HG03442 (cell line): ENCODE data around the gene CHRNA9.
"Not testable (repeated sequence)": the region's sequence is repeated elsewhere in the genome, so short reads cannot be mapped to it uniquely, and the experiment has no call there.

ENCODE experiments used
- ATAC-seq: cut with Tn5 transposase; IDR thresholded peaks from one replicate; pipeline ENCODE4 v1.9.1; 2021; ENCODE audit warnings: mild to moderate bottlenecking, moderate library complexity; ENCODE audit not compliant: unreplicated experiment

The CHRNA9 gene, protein sequence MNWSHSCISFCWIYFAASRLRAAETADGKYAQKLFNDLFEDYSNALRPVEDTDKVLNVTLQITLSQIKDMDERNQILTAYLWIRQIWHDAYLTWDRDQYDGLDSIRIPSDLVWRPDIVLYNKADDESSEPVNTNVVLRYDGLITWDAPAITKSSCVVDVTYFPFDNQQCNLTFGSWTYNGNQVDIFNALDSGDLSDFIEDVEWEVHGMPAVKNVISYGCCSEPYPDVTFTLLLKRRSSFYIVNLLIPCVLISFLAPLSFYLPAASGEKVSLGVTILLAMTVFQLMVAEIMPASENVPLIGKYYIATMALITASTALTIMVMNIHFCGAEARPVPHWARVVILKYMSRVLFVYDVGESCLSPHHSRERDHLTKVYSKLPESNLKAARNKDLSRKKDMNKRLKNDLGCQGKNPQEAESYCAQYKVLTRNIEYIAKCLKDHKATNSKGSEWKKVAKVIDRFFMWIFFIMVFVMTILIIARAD

DNA sequence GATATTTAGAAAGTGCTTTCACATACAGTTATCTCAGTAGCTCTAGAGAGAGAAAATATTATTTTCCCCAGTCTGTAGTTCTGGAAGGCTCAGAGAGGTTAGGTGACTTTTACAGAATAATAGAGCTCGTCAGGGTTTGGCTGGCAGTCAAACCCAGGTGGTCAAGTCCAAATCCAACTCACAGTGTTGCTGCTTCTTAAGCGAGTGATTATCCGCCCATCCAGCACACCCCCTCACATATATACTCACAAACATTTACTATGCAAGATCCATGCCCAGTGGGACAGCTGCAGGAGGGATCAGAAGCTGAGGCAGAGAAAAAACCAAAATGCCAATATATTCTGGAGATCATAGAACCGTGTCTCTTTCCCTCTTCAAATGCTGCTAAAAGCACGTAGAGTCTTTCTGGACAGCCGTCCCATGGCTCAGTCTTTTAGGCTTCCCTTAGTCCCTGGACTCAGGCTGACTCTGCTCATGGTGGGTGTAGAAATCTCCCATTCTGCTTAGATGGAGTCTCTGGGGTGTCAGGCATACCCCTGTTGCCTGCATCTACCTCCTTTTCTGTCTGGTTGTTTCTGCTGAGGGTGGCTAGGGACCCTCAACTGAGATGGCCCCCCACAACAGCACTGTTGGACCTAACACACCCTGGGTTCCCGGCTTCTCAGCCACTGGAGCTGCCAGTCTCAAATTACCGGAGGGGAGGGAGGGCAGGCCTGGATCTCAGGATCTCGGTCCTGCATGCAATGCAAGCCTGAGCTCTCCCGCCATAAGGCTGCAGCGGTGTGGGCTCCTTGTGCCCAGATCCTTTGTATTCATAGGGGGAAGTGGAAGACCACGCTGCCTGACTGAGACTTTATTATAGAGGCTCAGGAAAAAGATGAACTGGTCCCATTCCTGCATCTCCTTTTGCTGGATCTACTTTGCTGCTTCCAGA lies at the start of gene CHRNA9:
Gene CHRNA9 (plus strand): TSS at position 743 of the 934 bp plus-strand sequence. CDS start 135 bp downstream, at position 878.
- ATAC-seq, result no peak

DNA sequence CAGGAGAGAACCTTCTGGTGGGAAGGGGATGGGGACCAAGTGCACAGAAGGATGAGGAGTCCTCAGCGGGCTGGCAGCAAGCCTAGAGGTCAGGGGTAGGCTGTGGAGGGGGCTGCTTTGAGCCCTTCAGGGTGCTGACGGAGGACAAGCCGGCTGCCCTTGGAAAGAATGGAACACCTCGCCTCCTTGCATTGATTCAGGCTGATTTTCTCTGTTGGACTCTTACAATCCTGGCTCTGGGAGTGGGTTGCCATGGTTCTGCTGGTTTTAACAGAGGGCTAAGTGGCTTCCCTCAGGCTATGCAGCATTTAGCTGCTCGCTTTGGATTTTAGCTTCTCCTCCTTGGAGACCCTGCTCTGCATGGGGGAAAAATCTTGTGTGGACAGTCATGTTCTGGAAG lies 49.4 kb upstream of the CHRNA9 start:
- no peak for ATAC-seq

DNA sequence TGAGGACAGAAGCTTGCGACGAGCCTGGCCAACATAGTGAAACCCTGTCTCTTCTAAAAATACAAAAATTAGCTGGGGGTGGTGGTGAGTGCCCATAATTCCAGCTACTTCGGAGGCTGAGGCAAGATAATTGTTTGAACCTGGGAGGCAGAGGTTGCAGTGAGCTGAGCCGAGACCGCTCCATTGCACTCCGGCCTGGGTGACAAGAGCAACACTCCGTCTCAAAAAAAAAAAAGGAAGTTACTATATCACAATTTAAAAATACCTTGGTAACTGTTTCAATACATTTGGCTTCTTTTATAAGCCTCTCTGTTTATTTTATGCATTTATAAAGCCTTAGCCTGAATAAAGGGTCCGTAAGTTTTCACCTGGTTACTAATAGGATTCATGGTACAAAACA lies 46.6 kb upstream of the CHRNA9 start:
- no peak for ATAC-seq

DNA sequence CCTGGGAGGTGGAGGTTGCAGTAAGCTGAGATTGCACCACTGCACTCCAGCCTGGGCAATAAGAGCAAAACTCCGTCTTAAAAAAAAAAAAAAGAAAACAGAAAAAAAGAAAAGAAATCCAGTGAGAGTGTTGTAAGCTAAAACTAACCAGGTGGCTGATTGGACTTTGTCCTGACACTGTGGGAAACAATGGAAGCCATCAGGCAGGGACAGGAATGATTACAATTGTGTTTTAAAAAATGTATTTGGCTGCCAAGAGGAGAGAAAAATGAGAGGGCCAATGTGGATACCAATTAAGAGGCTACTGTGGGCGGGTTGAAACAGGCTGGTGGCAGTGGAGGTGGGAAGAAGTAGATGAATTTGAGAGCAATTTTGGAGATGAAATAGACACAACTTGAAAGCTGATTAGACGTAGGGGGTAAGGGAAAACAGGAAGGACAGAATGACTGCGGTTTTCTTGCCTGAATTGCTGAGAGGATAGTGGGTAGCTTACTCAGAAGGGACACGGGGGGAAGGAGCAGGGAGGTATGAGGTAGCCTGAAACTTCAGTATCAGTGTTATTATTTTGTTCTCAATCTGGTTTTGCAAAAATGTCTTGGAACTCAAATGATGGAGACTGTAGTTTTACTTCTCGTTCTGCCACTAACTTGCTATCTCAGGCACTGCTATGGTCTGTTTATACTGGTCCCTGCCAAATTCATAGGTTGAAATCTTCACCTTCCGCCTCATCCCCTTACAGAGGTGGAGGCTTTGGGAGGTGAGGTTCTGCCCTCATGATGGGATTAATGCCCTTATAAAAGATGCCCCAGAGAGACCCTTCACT lies 45.6 kb upstream of the CHRNA9 start:
- peak; percentile 74 for ATAC-seq

DNA sequence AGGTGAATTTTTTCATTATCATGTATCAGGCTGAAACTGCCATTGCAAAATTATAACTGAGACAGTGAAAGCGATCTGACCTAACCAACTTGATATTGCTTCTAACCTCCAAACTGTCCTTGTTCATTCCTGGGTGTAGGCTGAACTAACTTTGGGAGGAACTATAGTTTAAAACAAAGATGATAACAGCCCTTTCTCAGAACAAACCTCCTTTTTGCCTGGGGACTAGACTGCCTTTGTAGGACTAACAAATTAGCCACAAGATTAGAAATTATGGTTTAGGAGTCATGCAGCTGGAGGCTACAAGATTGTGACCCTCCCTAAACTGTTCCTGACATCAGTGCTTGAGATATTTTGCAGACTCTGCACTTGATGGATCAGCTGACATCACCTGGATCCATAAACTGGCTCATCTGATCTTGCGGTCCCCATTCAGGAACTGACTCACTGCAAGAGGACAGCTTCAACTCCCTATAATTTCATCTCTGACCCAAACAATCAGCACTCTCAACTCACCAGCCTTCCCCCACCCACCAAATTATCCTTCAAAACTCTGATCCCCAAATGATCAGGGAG lies 44.4 kb upstream of the CHRNA9 start:
- not testable (repeated sequence) for ATAC-seq

DNA sequence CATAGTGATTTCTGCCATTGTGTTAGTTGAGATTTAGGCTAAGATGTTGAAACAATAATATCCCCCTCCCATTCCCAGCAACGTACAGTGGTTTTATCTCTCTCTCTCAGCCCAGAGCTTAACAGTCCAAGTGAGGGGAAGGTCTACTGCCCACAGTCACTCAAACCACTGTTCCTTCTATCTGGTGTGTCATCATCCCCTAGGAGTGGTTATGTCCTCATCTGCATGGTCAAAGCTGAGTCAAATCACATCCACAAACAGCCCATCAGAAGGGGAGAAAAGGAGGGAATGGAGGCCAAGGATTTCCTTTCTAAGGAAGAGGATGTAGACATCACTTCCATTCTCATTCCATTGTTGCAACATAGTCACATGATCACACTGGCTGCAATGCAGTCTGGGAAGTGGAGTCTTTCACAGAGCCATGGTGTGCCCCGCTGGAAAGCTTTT lies 42.8 kb upstream of the CHRNA9 start:
- no peak for ATAC-seq

DNA sequence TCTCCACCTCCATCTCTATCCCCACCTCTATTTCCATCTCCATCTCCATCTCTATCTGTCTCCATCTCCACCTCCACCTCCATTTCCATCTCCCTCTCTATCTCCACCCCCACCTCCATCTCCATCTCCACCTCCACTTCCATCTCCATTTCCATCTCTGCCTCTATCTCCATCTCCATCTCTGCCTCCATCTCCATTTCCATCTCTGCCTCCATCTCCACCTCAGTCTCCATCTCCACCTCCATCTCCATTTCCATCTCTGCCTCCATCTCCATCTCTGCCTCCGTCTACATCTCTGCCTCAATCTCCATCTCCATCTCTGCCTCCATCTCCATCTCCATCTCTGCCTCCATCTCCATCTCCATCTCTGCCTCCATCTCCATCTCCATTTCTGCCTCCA lies 40.8 kb upstream of the CHRNA9 start:
- no peak for ATAC-seq

DNA sequence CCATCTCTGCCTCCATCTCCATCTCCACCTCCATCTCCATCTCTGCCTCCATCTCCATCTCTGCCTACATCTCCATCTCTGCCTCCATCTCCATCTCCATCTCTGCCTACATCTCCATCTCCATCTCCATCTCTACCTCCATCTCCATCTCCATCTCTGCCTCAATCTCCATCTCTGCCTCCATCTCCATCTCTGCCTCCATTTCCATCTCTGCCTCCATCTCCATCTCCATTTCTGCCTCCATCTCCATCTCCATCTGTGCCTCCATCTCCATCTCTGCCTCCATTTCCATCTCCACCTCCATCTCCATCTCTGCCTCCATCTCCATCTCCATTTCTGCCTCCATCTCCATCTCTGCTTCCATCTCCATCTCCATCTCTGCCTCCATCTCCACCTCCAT lies 40.1 kb upstream of the CHRNA9 start:
- ATAC-seq, result not testable (repeated sequence)

DNA sequence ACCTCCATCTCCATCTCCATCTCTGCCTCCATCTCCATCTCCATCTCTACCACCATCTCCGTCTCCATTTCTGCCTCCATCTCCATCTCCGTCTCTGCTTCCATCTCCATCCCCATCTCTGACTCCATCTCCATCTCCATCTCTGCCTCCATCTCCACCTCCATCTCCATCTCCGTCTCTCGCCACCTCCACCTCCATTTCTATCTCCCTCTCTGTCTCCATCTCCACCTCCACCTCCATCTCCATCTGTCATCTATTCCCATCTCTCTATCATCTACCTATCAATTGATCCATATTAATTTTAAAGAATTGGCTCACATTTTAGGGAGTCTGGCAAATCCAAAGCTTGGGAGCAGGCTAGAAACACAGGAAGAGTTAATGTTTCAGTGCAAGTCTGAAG lies 39.6 kb upstream of the CHRNA9 start:
- ATAC-seq, result no peak

DNA sequence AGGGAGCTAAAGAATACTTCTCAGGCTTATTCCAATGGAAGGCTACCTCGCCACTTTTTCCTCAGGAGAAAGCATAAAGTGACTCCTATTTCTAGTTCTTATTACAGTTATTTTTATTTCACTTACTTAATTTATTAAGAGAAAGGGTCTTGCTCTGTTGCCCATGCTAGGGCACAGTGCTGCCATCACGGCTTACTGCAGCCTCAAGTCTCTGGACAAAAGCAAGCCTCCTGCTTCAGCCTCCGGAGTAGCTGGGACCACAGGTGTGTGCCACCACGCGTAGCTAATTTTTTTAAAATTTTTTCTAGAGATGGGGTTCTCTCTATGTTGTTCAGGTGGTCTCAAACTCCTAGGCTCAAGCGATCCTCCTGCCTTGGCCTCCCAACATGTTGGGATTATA lies 36.0 kb upstream of the CHRNA9 start:
- ATAC-seq, result no peak

DNA sequence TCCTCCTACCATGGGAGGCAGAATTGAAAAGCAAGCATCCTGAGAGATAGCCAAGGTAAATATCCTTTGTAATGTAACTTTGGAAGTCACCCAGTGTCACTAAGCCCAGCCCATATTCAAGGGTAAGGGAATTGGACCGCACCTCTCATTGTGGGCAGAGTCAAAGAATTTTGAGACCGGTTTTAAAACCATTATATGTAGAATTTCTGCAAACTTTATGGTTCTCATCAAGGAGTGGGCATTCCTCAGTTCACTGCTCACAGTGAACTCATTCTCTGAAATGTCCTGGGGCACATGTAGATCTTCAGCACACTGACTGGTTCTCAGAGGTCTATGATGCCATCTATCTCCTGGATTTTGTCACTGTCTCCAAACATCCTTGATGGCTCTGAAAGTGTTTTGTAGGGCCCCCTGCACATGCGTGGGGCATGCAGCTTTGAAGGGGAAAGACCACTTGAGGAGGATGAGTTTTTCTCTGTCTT lies 35.3 kb upstream of the CHRNA9 start:
- ATAC-seq, result no peak

DNA sequence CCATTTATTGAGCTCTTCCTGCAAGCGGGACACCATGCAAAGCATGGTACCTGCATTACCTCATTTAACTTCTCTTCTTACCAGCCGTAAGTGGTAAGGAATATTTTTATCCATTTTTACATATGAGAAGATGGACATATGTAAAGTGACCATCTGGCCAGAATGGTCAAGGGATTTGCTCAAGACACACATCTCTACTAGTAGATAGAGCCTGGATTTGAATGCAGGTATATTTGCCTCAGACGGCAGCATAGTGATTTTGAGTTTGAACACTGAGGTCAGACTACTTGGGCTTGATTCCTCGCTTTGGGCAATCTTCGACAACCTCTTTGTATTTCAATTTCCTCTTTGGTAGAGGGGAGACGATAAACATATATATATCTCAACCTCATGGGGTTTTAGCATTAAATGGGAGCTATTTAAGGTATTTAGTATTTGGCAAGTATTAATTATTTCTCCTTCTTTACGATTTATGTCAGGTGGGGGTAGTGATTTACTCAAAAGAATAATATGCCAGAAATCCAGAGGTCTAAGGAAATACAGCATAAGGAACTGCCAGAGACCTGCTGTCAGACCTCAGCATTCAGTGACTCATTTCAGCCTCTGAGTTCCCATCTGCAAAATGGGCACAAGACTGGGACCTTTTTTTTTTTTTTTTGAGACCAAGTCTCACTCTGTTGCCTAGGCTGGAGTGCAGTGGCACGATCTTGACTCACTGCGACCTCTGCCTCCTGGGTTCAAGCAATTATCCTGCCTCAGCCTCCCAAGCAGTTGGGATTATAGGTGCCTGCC lies 34.6 kb upstream of the CHRNA9 start:
- ATAC-seq, result no peak

DNA sequence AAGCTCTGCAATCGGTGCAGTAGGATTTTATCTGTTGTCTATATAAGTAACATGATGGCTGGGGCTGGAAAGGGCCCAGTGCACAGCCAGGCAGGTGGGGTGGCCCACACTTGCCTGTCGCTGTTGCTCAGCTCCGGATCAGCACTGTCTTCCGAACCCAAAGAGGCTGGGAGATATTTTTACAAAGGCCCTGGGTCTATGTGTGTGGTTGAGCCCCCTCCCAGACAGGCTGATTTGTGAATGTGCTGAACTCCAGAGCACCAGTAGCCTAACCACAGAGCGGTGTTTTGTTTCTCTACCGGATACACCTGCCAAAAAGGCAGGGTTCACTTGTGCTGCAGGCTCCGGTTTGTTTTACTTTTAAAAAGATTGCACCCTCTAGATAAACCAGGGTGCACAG lies 33.5 kb upstream of the CHRNA9 start:
- peak; percentile 60 for ATAC-seq

DNA sequence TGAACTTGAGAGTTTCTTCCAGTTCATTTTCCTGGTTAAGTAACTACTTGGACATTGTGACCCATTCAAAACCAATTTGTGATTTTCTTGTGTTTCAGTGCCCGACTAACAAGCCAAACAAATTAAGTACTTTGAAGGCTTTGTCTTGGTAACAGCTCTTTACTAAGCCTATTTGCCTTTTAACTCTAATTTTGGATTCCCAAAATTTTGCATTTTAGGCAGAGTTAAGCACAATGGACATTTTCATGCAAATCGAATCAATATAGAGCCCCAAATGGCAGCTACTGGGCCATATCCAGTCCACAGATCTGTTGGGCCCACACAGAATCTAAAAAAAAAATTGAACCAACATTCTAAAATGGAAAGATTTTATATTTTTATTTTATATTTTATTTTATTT lies 31.4 kb upstream of the CHRNA9 start:
- no peak for ATAC-seq

DNA sequence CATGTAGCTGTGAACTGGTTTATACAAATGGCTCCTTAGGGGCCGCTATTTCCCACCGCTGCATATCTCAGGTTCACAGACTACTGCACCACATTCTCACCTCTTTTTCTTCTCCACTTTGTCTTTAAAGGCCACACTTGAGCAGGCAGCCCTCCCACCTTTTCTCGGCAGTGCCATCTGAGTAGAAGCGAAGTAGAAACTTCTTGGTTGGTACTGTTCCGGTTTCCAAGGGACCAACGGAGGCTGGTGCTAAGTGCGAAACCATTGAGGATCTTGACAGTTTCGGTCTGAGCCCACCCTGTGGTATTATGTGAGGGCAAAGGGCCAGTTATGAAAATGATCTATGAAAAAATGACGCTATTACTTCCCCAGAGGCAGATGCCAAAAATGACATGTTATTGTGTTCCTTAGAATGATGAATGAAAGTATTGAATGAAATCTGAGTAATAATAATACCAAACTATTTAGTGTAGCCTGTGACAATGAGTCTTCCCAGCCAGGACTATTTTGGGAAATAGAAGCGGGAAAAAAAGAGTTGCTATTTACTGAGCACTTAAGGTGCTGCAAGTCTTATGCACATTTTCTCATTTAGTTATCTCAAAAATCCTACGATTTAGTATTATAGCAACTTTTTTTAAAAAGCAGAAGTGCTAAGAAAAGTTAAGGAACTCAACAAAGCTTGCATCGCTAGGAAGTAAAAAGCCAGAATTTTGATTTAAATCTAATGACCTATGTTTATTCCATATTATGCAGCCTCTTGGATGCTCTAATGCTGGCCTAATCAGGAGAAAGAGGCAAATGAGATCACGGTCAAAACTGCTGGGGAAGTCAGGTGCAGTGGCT lies 29.6 kb upstream of the CHRNA9 start:
- peak; percentile 48 for ATAC-seq

DNA sequence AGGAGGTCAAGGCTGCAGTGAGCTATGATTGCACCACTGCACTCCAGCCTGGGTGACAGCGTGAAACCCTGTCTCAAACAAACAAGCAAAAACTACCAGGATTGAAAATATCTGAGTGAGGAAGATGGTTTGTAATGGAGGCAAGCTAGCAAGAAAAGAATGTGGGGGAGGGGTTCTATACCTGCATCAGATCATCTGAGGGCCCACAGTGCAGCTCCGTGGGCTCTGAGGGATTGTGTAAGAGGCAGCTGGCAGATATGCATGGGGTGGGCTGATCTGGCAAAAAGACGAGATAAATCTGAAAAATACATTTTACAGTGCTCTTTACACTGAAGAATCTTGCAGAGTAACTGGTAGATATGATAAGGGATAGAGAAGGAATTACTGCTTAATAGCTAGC lies 28.9 kb upstream of the CHRNA9 start:
- ATAC-seq, result no peak

DNA sequence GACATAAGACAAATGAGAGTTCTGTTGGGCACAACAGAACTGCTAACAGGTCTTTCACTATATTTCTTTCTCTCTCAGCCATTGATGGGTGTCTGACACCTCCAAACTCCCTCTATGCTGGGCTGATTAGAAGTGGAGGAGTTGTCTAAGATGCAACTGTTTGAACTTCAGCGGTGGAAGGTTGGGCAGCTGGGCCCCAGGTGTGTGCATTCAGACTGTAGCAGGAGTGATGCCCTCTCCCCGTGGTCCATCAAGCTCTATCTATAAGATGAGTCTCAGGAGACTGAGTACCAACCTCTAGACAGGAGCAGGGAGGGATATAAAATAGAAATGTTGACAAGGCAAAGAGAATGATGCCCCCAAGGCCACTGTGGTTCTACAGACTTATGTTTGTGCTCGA lies 28.2 kb upstream of the CHRNA9 start:
- no peak for ATAC-seq

DNA sequence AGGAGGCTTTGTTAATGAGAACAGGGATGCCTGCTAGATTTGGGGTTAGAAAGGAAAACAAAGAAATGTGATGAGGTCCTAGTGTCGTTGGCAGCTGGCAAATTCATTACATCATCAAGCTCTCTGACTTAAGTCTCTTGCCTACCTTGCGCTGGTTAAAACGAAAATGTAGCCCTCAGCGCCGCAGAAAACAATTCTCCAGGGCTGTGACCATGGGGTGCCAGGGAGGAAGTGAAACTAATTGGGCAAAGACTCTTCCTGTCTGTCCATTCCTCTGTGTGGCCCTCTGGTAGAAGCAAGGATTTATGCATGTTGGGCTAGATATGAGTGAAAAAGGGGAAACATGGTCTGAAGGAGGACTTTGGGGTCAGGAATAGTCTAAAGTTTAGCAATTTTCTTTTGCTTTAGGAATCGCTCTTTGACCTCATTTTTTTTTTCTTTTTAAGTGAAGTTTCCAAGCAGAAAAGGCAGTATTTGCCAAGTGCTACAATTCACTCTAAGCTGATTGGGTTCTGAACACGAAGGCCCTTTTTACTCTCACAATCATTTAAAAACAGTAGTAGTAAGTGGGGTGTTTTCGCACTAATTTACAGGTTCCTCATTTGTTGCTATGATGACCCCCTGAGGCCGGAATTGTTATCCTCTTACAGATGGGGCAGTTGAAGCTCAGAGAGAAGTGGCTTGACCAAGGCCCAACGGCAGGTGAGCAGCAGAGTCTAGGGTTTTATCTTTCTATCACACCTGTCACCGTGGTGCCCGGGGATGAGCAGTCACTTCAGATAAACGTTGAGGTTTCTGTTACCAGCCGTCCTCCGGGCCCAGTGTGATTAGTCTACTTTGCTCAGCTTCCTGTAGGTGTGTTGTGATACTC lies 27.3 kb upstream of the CHRNA9 start:
- ATAC-seq, result no peak
